Mesenchymal stem cell (in vitro differentiated cells and primary cell): Measurements from ENCODE around the gene FAM200B.

Experiments
- DNase-seq: peaks from one replicate; pipeline ENCODE4 v3.0.0-alpha.2; 2013
- H2AFZ ChIP-seq: one replicate; pipeline ENCODE4 v1.6.1; 2013; ENCODE audit warnings: low read depth, mild to moderate bottlenecking, control low read depth, inconsistent platforms, low read length, moderate library complexity
- H2AK5ac ChIP-seq: 2 replicates; pipeline ENCODE4 v1.6.1; 2013; ENCODE audit warnings: low read length, moderate library complexity, mild to moderate bottlenecking, inconsistent platforms; ENCODE audit not compliant: severe bottlenecking
- H2BK120ac ChIP-seq: one replicate; pipeline ENCODE4 v1.6.1; 2013; ENCODE audit warnings: low read depth, mild to moderate bottlenecking, inconsistent platforms, low read length, moderate library complexity
- H2BK12ac ChIP-seq, 2 experiments: one replicate each; pipeline ENCODE4 v1.6.1; 2013; ENCODE audit warnings: inconsistent platforms in 2 of 2, low read length in 2 of 2, mild to moderate bottlenecking in 2 of 2, moderate library complexity in 2 of 2, control low read depth in 1 of 2
- H2BK15ac ChIP-seq: one replicate; pipeline ENCODE4 v1.6.1; 2013; ENCODE audit warnings: mild to moderate bottlenecking, low read depth, inconsistent platforms; ENCODE audit not compliant: poor library complexity, severe bottlenecking
- H2BK5ac ChIP-seq: 2 replicates; pipeline ENCODE4 v1.6.1; 2013; ENCODE audit warnings: low read depth, mild to moderate bottlenecking, low read length, control low read depth, inconsistent platforms; ENCODE audit not compliant: poor library complexity, severe bottlenecking
- H3K14ac ChIP-seq, 2 experiments: one replicate each; pipeline ENCODE4 v1.6.1; 2013; ENCODE audit warnings: inconsistent platforms in 2 of 2, low read length in 2 of 2, control low read depth in 1 of 2, mild to moderate bottlenecking in 1 of 2, moderate library complexity in 1 of 2
- H3K18ac ChIP-seq, 2 experiments: one replicate each; pipeline ENCODE4 v1.6.1; 2013; ENCODE audit warnings: inconsistent platforms in 2 of 2, low read length in 2 of 2, control low read depth in 1 of 2, low read depth in 1 of 2, mild to moderate bottlenecking in 1 of 2
- H3K23ac ChIP-seq, 2 experiments: one replicate each; pipeline ENCODE4 v1.6.1; 2013; ENCODE audit warnings: inconsistent platforms in 2 of 2, low read length in 2 of 2, mild to moderate bottlenecking in 2 of 2, moderate library complexity in 2 of 2, control low read depth in 1 of 2
- H3K27ac ChIP-seq: 2 replicates; pipeline ENCODE4 v1.5.1; 2013; ENCODE audit warnings: mild to moderate bottlenecking, moderate library complexity, low read length, control low read depth, inconsistent platforms; ENCODE audit not compliant: poor library complexity, severe bottlenecking
- H3K27me3 ChIP-seq, 2 experiments: 2 replicates each; pipeline versions ENCODE4 v1.6.1 to v1.7.0; 2013; ENCODE audit warnings: low read length in 2 of 2, mild to moderate bottlenecking in 2 of 2, moderate library complexity in 2 of 2, control low read depth in 1 of 2, inconsistent platforms in 1 of 2; ENCODE audit not compliant: control insufficient read depth in 1 of 2, insufficient read depth in 1 of 2
- H3K36me3 ChIP-seq, 2 experiments: 2 replicates each; pipeline versions ENCODE4 v1.6.1 to v1.7.0; 2013; ENCODE audit warnings: low read length in 2 of 2, control low read depth in 1 of 2, inconsistent platforms in 1 of 2, low read depth in 1 of 2, mild to moderate bottlenecking in 1 of 2; ENCODE audit not compliant: insufficient read depth in 2 of 2, control insufficient read depth in 1 of 2
- H3K4ac ChIP-seq, 2 experiments: one replicate each; pipeline ENCODE4 v1.6.1; 2013; ENCODE audit warnings: inconsistent platforms in 2 of 2, low read length in 2 of 2, mild to moderate bottlenecking in 2 of 2, moderate library complexity in 2 of 2, control low read depth in 1 of 2, low read depth in 1 of 2
- H3K4me1 ChIP-seq: 2 replicates; pipeline ENCODE4 v1.6.1; 2013; ENCODE audit warnings: low read depth, low read length, control low read depth; ENCODE audit not compliant: control insufficient read depth, insufficient read depth
- H3K4me2 ChIP-seq: 2 replicates; pipeline ENCODE4 v1.6.1; 2013; ENCODE audit warnings: low read length, mild to moderate bottlenecking, inconsistent platforms; ENCODE audit not compliant: poor library complexity, severe bottlenecking
- H3K4me3 ChIP-seq, 2 experiments: 2 replicates each; pipeline versions ENCODE4 v1.5.1 to v1.7.0; 2013; ENCODE audit warnings: low read length in 2 of 2, mild to moderate bottlenecking in 2 of 2, control low read depth in 1 of 2, low read depth in 1 of 2; ENCODE audit not compliant: insufficient read depth in 1 of 2
- H3K79me1 ChIP-seq: replicated peaks from 2 replicates; pipeline ENCODE4 v1.6.1; 2013; ENCODE audit warnings: mild to moderate bottlenecking, control low read depth, low read length, inconsistent platforms; ENCODE audit not compliant: poor library complexity, severe bottlenecking
- H3K9ac ChIP-seq: 2 replicates; pipeline ENCODE4 v1.7.0; 2013; ENCODE audit warnings: mild to moderate bottlenecking, low read length, moderate library complexity
- H3K9me3 ChIP-seq: 2 replicates; pipeline ENCODE4 v1.7.0; 2013; ENCODE audit warnings: mild to moderate bottlenecking, low read length; ENCODE audit not compliant: control insufficient read depth
- H4K8ac ChIP-seq: one replicate; pipeline ENCODE4 v1.6.1; 2013; ENCODE audit warnings: inconsistent platforms, mild to moderate bottlenecking, low read length, moderate library complexity
- H4K91ac ChIP-seq: one replicate; pipeline ENCODE4 v1.6.1; 2013; ENCODE audit warnings: mild to moderate bottlenecking, low read length, inconsistent platforms
- WGBS: methylation state at CpG from one replicate; pipeline ENCODE4 v1.1.7; 2013; ENCODE audit warnings: mixed read lengths; 5-methylcytosine and 5-hydroxymethylcytosine counted together

FAM200B gene

DNA sequence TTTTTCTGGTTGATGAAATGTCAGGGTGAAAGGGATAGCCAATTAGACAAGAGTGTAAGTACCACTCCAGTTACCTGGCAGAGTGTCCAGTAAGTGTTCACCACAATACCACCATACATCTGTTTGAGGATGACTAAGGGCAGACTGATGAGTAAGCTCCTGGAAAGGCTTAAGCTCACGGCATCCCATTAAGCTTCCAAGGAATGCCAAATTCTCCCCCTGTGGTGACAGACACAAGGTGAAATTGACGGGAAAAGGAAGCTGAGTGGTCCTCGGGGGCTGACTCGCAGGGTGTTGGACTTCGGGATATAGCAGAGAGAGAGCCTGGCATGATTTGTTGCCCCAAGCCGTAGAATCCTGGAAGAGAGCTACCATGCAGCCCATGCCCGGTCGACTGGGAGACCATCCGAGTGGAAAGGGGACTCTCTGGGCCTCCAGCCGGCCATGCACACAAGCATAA, 13.6 kb downstream of the FAM200B start:
- Histone ChIP-seq H3K18ac (peak overlapping the region; percentile 4 to 30), H3K36me3 (no peaks in the 10 kb centered on the region), H3K14ac (no peak overlapping the region), H3K4ac (no peak overlapping the region), H4K8ac (peak overlapping the region; percentile 81), H3K9me3 (no peaks in the 10 kb centered on the region), H2AK5ac (no peak overlapping the region), H3K4me3 (no peak overlapping the region), H2BK15ac (peak overlapping the region; percentile 52), H4K91ac (peak overlapping the region; percentile 15), H2BK5ac (peak overlapping the region; percentile 54), H3K9ac (no peak overlapping the region), H3K27me3 (no peaks in the 10 kb centered on the region), H3K4me1 (peaks cover 4% of the 10 kb centered on the region), H2BK12ac (no peak overlapping the region), H3K4me2 (peak overlapping the region; percentile 4), H2BK120ac (no peak overlapping the region), H3K23ac (no peak overlapping the region), H3K79me1 (peaks cover 3% of the 10 kb centered on the region), H2AFZ (no peak overlapping the region), H3K27ac (peak overlapping the region; percentile 95)
- DNase-seq = peak; percentile 84
- WGBS = 33% methylated on average over 9 of the region's 10 CpGs

- Histone ChIP-seq H4K8ac (peak overlapping the region; percentile 81), H3K9ac (no peak overlapping the region), H3K27me3 (no peaks in the 10 kb centered on the region), H4K91ac (no peak overlapping the region), H2BK12ac (no peak overlapping the region), H3K4me3 (no peak overlapping the region), H3K79me1 (peaks cover 3% of the 10 kb centered on the region), H3K14ac (no peak overlapping the region), H2BK120ac (no peak overlapping the region), H3K4ac (no peak overlapping the region), H3K9me3 (no peaks in the 10 kb centered on the region), H3K23ac (no peak overlapping the region), H2BK15ac (no peak overlapping the region), H3K4me2 (peak overlapping the region; percentile 4), H2BK5ac (peak overlapping the region; percentile 54), H3K27ac (peak overlapping the region; percentile 95), H3K18ac (no peak overlapping the region), H3K36me3 (no peaks in the 10 kb centered on the region), H3K4me1 (peaks cover 4% of the 10 kb centered on the region), H2AFZ (no peak overlapping the region), H2AK5ac (peak overlapping the region; percentile 71)
- DNase-seq = no peak
- 52% methylated on average over 3 of the region's 3 CpGs for WGBS
These were observed 14.1 kb downstream of the FAM200B start for GRCh38 chr4:15695729-15696128.

DNA sequence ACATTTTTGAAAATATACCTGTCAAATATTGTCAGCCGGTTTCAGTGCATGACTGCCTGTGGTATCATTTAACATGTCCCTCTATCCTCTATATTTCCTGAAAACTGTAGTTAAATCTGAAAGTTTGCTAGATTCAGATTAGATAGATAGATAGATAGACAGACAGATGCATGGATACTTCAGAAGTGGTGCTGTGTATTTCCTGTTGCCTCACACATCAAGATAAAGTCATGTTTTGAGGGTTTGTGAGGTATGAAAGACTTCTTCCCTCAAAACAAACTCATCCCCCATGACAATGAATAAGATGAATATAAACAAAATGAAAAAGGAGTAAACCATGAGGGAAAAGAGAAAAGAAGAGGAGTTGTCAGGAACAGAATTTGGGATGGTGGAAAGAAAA, 15.2 kb downstream of the FAM200B start:
- H3K4me2 ChIP-seq = no peak overlapping the region
- H3K36me3 ChIP-seq = no peaks in the 10 kb centered on the region
- H3K4ac ChIP-seq = no peak overlapping the region
- peaks cover 3% of the 10 kb centered on the region for H3K4me1 ChIP-seq
- H2AFZ ChIP-seq = no peak overlapping the region
- peaks cover 3% of the 10 kb centered on the region for H3K79me1 ChIP-seq
- no peak overlapping the region for H2BK12ac ChIP-seq
- H3K18ac ChIP-seq = no peak overlapping the region
- no peaks in the 10 kb centered on the region for H3K9me3 ChIP-seq
- WGBS = no CpG with 5 or more reads among the region's 1 CpG
- H4K91ac ChIP-seq = no peak overlapping the region
- no peak overlapping the region for H3K14ac ChIP-seq
- H3K23ac ChIP-seq = no peak overlapping the region
- H3K9ac ChIP-seq = no peak overlapping the region
- H4K8ac ChIP-seq = no peak overlapping the region
- no peak overlapping the region for H3K4me3 ChIP-seq
- H2BK15ac ChIP-seq = no peak overlapping the region
- H2AK5ac ChIP-seq = peak overlapping the region; percentile 89
- no peak overlapping the region for H3K27ac ChIP-seq
- H3K27me3 ChIP-seq = no peaks in the 10 kb centered on the region
- no peak for DNase-seq
- no peak overlapping the region for H2BK120ac ChIP-seq
- H2BK5ac ChIP-seq = no peak overlapping the region

GRCh38 chr4:15702941-15703403, 21.3 kb downstream of the FAM200B start, which contains the start of gene BST1:
Gene BST1 (plus strand): TSS chr4:15703065. CDS start chr4:15703145, 80 bp downstream.
- Histone ChIP-seq H4K91ac (no peak within 1 kb of the TSS), H3K27ac (no peak within 1 kb of the TSS), H3K4me3 (peak within 1 kb of the TSS in 1 of 2 experiments; percentile 81), H2AK5ac (no peak within 1 kb of the TSS), H3K14ac (peak within 1 kb of the TSS in 1 of 2 experiments; percentile 55), H3K27me3 (no peaks in the 10 kb centered on the region), H2BK120ac (no peak within 1 kb of the TSS), H3K4ac (no peak within 1 kb of the TSS), H3K9ac (peak within 1 kb of the TSS; percentile 85), H2BK5ac (no peak within 1 kb of the TSS), H3K18ac (peak within 1 kb of the TSS in 1 of 2 experiments; percentile 5), H3K4me2 (no peak within 1 kb of the TSS), H3K9me3 (no peaks in the 10 kb centered on the region), H3K36me3 (peaks cover 0 to 1% of the 10 kb centered on the region in 2 experiments), H3K23ac (no peak within 1 kb of the TSS), H2BK12ac (no peak within 1 kb of the TSS), H3K4me1 (peaks cover 2% of the 10 kb centered on the region), H3K79me1 (no peaks in the 10 kb centered on the region), H4K8ac (no peak within 1 kb of the TSS), H2AFZ (no peak within 1 kb of the TSS), H2BK15ac (no peak within 1 kb of the TSS)
- no peak for DNase-seq
- WGBS = 96% methylated on average over 43 of the region's 43 CpGs
